Upper lobe of left lung (tissue), 4 donors: Measurements from ENCODE around the gene LRP6.

Source experiments
- POLR2A ChIP-seq, 4 donors: fragments of 450-650 bp; IDR thresholded peaks; one replicate each; pipeline ENCODE4 v1.5.1; 2016 to 2017; ENCODE audit warnings: antibody characterized with exemption in 4 of 4, mild to moderate bottlenecking in 2 of 4
- TF ChIP-seq, protein P1 (sequence below), 6 experiments: fragments of 450-650 bp in 4 of 6; fragments of 200-600 bp in 2 of 6; sonication (generic) in 2 of 6; IDR thresholded peaks; one replicate each; pipeline ENCODE4 v1.5.1; 2016 to 2019; ENCODE audit warnings: antibody characterized with exemption in 6 of 6

DNA sequence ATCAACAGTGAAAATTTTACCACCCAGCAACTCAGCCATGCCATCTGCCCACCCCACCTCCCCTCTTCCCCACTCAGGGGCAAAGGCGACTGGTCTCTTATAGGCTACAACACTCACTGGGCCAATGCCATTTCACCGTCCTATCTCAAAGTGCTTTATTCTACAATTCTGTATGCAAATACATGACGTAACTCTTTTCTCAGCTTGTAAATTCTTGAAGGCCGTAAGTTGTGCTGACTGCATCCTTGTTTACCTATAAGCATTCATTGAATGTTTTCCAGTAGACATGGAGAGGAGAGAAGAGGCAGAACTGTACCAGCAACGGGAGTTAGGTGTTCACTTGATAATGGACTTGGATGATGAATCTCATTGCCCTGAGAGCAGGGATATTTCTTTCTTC, 180.5 kb downstream of the LRP6 start:
- TF ChIP-seq, protein P1, sequence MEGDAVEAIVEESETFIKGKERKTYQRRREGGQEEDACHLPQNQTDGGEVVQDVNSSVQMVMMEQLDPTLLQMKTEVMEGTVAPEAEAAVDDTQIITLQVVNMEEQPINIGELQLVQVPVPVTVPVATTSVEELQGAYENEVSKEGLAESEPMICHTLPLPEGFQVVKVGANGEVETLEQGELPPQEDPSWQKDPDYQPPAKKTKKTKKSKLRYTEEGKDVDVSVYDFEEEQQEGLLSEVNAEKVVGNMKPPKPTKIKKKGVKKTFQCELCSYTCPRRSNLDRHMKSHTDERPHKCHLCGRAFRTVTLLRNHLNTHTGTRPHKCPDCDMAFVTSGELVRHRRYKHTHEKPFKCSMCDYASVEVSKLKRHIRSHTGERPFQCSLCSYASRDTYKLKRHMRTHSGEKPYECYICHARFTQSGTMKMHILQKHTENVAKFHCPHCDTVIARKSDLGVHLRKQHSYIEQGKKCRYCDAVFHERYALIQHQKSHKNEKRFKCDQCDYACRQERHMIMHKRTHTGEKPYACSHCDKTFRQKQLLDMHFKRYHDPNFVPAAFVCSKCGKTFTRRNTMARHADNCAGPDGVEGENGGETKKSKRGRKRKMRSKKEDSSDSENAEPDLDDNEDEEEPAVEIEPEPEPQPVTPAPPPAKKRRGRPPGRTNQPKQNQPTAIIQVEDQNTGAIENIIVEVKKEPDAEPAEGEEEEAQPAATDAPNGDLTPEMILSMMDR (IDR thresholded peaks at IDR 0.05), result no peak
- TF ChIP-seq POLR2A (IDR thresholded peaks at IDR 0.05), result no peak
